Measurements from ENCODE around the gene SRL. TPM values are rescaled to one million over a fixed set of nuclear protein-coding genes. Genes with fewer than 3 reads are reported as not detected.
A peak's percentile ranks its signal among the peaks of the same experiment; 100 is the strongest.

Gene SRL
- total and polyA plus RNA-seq, 2 of the 13 experiments (the other 11 are each of a cell fraction or from before 2014, with no cell fraction given): 0.05 TPM; not detected in 1

- no peak for TF ChIP-seq ZBTB40 (IDR thresholded peaks at IDR 0.05)
- TF ChIP-seq ZBTB40 (CRISPR knock-in tag; IDR thresholded peaks at IDR 0.05): no peak
- TF ChIP-seq BORCS8-MEF2B (CRISPR knock-in tag; IDR thresholded peaks at IDR 0.05): no peak
- no peak for TF ChIP-seq MXD4 (CRISPR knock-in tag; IDR thresholded peaks at IDR 0.05)
- TF ChIP-seq CCDC6 (CRISPR knock-in tag; IDR thresholded peaks at IDR 0.05): no peak
- TF ChIP-seq ZNF280B (CRISPR knock-in tag; IDR thresholded peaks at IDR 0.05; ENCODE audit: borderline replicate concordance): no peak
- TF ChIP-seq GPBP1L1 (CRISPR knock-in tag; IDR thresholded peaks at IDR 0.05): no peak
- peak; percentile 57; the same call in 1 of the 2 replicates for TF ChIP-seq LCORL (IDR thresholded peaks at IDR 0.05)
- peak; percentile 98 for TF ChIP-seq LCORL (CRISPR knock-in tag; IDR thresholded peaks at IDR 0.05)
- TF ChIP-seq ZNF124 (CRISPR knock-in tag; IDR thresholded peaks at IDR 0.05): no peak
- peak; percentile 72 for TF ChIP-seq GATAD2A (CRISPR knock-in tag; IDR thresholded peaks at IDR 0.05)
- no peak for TF ChIP-seq THAP8 (CRISPR knock-in tag; IDR thresholded peaks at IDR 0.05; ENCODE audit: borderline replicate concordance)
- TF ChIP-seq ZNF350 (CRISPR knock-in tag; IDR thresholded peaks at IDR 0.05; ENCODE audit: borderline replicate concordance, low read depth): peak; percentile 83; the same call in 1 of the 2 replicates
These were observed 48.5 kb upstream of the SRL start (continued) for GRCh38 chr16:4290236-4290830.

All from HepG2 (cell line).